ENCODE data around the gene FLOT1.

FLOT1 gene

GRCh38 chr6:30742316-30743098 lies at the start of gene FLOT1:
Gene FLOT1 (minus strand): TSS chr6:30742687. CDS start chr6:30742189, 498 bp downstream.
- peak; percentile 92 for DNase-seq (ENCODE audit: low spot score)

GRCh38 chr6:30790724-30791383 lies 48.4 kb upstream of the FLOT1 start:
- no peak for DNase-seq (ENCODE audit: low spot score)

GRCh38 chr6:30789606-30790005 lies 47.1 kb upstream of the FLOT1 start:
- DNase-seq (ENCODE audit: low spot score), result no peak

GRCh38 chr6:30787954-30788353 lies 45.5 kb upstream of the FLOT1 start:
- no peak for DNase-seq (ENCODE audit: low spot score)

GRCh38 chr6:30782425-30783014 lies 40.0 kb upstream of the FLOT1 start:
- DNase-seq (ENCODE audit: low spot score), result no peak

GRCh38 chr6:30781743-30782424 lies 39.4 kb upstream of the FLOT1 start:
- peak; percentile 76 for DNase-seq (ENCODE audit: low spot score)

DNA sequence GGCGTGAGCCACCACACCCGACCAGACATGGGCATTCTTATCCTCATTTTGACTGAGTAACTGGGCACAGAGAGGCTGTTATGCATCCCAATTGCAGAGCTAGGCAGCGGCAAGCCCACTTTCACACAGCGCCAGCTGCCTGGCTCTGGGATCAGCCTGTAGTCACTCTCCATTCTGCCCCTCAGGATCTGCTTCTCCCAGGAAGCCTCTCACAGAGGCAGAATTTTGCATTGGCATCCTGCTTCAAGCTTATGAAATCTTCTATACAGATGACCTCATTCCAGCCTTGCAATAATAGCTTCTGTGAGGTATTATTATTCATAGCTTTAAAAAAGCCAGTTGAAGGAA lies 38.9 kb upstream of the FLOT1 start:
- DNase-seq (ENCODE audit: low spot score), result no peak

- DNase-seq (ENCODE audit: low spot score), result no peak
Observed at GRCh38 chr6:30780642-30780920, 38.1 kb upstream of the FLOT1 start.

GRCh38 chr6:30779850-30780641 lies 37.6 kb upstream of the FLOT1 start:
- no peak for DNase-seq (ENCODE audit: low spot score)

GRCh38 chr6:30778001-30778635 lies 35.6 kb upstream of the FLOT1 start:
- DNase-seq (ENCODE audit: low spot score), result no peak

DNA sequence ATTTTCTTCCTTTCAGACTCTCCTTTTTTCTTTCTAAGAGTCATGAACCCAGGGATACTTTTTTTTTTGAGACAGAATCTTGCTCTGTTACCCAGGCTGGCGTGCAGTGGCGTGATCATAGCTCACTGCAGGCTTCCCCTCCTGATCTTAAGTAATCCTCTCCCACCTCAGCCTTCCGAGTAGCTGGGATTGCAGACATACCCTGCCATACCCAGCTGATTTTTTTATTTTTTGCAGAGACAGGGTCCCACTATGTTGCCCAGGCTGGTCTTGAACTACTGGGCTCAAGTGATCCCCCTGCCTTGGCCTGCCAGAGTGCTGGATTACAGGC lies 34.6 kb upstream of the FLOT1 start:
- no peak for DNase-seq (ENCODE audit: low spot score)

GRCh38 chr6:30776390-30777154 lies 34.1 kb upstream of the FLOT1 start:
- DNase-seq (ENCODE audit: low spot score), result no peak

- DNase-seq (ENCODE audit: low spot score), result no peak
Observed at GRCh38 chr6:30775104-30775503, 32.6 kb upstream of the FLOT1 start.

GRCh38 chr6:30774701-30775100 lies 32.2 kb upstream of the FLOT1 start:
- DNase-seq (ENCODE audit: low spot score), result no peak

GRCh38 chr6:30770592-30770991 lies 28.1 kb upstream of the FLOT1 start:
- no peak for DNase-seq (ENCODE audit: low spot score)

DNA sequence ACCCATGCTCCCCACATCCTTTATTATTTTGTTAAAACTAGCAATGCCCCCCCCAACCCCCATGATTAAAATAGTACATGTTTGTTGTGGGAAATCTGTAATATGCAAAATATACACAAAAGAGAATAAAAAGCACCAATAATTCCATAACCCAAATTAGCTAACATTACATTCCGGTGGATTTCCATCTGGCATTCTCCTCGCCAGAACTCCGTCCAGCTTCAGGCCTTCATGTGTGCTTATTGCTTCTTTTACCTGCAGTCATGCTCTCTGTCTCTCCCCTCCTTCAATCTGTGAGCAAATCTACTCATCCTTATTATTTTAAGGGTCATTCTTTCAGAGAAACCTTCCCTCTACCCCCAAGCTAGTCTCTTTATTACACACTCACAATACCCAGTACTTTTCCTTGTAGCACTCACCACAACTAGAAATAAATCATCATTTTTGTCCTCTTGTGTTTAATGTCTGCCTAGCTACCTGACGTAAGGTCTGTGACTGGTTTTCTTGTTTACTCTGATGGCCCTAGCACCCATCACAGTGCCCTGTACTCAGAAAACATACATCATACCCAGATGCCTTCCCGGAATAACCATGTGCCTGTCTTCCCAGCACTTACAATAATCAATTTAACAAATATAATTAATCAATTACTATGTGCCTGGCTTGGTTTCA lies 27.5 kb upstream of the FLOT1 start:
- no peak for DNase-seq (ENCODE audit: low spot score)

GRCh38 chr6:30769088-30769852 lies 26.8 kb upstream of the FLOT1 start:
- DNase-seq (ENCODE audit: low spot score), result no peak

GRCh38 chr6:30768634-30769087 lies 26.2 kb upstream of the FLOT1 start:
- DNase-seq (ENCODE audit: low spot score), result no peak

GRCh38 chr6:30767944-30768301 lies 25.4 kb upstream of the FLOT1 start:
- no peak for DNase-seq (ENCODE audit: low spot score)

Data from D341Med (cell line).